Neural crest cell (in vitro differentiated cells): ENCODE data around the gene TRPC1. TPM values are rescaled to one million over a fixed set of nuclear protein-coding genes. Genes with fewer than 3 reads are reported as not detected.
A peak's percentile ranks its signal among the peaks of the same experiment; 100 is the strongest.

Source experiments
- DNase-seq: peaks from one replicate; pipeline ENCODE4 v3.0.0; 2021; ENCODE audit warnings: low read depth, mixed read lengths, low spot score
- H3K27ac Mint-ChIP-seq: one replicate; pipeline ENCODE4 v1.8.0; 2021; ENCODE audit warnings: mild to moderate bottlenecking, mixed read lengths; ENCODE audit not compliant: unreplicated experiment
- H3K27me3 Mint-ChIP-seq: 2 replicates; pipeline ENCODE4 v1.8.0; 2021; ENCODE audit warnings: low read depth, mild to moderate bottlenecking, mixed read lengths
- H3K36me3 Mint-ChIP-seq: 2 replicates; pipeline ENCODE4 v1.8.0; 2021; ENCODE audit warnings: low read depth, mild to moderate bottlenecking, mixed read lengths
- H3K4me1 Mint-ChIP-seq: 2 replicates; pipeline ENCODE4 v1.8.0; 2021; ENCODE audit warnings: mixed read lengths
- H3K4me3 Mint-ChIP-seq: one replicate; pipeline ENCODE4 v1.8.0; 2021; ENCODE audit warnings: mild to moderate bottlenecking, mixed read lengths
- H3K9me3 Mint-ChIP-seq: 2 replicates; pipeline ENCODE4 v1.8.0; 2021; ENCODE audit warnings: mixed read lengths
- CTCF ChIP-seq: fragments of 200-600 bp; sonication (generic); conservative IDR thresholded peaks from 2 replicates; pipeline ENCODE4 v1.5.0; 2021; ENCODE audit warnings: antibody characterized with exemption, mild to moderate bottlenecking
- total RNA-seq: library from RNA; stranded (reverse); gene quantifications from 2 replicates; pipeline ENCODE4 v1.2.1, GENCODE V29; 2021

TRPC1 gene
- total RNA-seq, 1 donor from 2014 or later = 14.8 TPM

- H3K27me3 Mint-ChIP-seq = no peaks in the 10 kb centered on the region
- no peak for DNase-seq
- no peak overlapping the region for H3K4me3 Mint-ChIP-seq
- no peak for TF ChIP-seq CTCF
- H3K9me3 Mint-ChIP-seq = peaks cover 2% of the 10 kb centered on the region
- H3K4me1 Mint-ChIP-seq = no peaks in the 10 kb centered on the region
- H3K27ac Mint-ChIP-seq = no peak overlapping the region
- peaks cover 4% of the 10 kb centered on the region for H3K36me3 Mint-ChIP-seq
Observed at GRCh38 chr3:142716102-142716501, 7.7 kb upstream of the TRPC1 start.

- peaks cover 6% of the 10 kb centered on the region for H3K36me3 Mint-ChIP-seq
- H3K27me3 Mint-ChIP-seq = no peaks in the 10 kb centered on the region
- DNase-seq = no peak
- H3K4me1 Mint-ChIP-seq = peaks cover 18% of the 10 kb centered on the region
- peak overlapping the region; percentile 90 for H3K4me3 Mint-ChIP-seq
- H3K9me3 Mint-ChIP-seq = peaks cover 7% of the 10 kb centered on the region
- TF ChIP-seq CTCF = no peak
- no peak overlapping the region for H3K27ac Mint-ChIP-seq
Observed at GRCh38 chr3:142723665-142723967, 218 bp upstream of the TRPC1 start.

- no peak for DNase-seq
- peaks cover 18% of the 10 kb centered on the region for H3K4me1 Mint-ChIP-seq
- peaks cover 6% of the 10 kb centered on the region for H3K36me3 Mint-ChIP-seq
- TF ChIP-seq CTCF = peak; percentile 23
- peak overlapping the region; percentile 93 for H3K4me3 Mint-ChIP-seq
- H3K27ac Mint-ChIP-seq = peak overlapping the region; percentile 97
- no peaks in the 10 kb centered on the region for H3K27me3 Mint-ChIP-seq
- peaks cover 4% of the 10 kb centered on the region for H3K9me3 Mint-ChIP-seq
Observed at GRCh38 chr3:142724682-142725356, 985 bp downstream of the TRPC1 start.

GRCh38 chr3:142725357-142725739 is 1.5 kb downstream of the TRPC1 start:
- Mint-ChIP-seq H3K9me3 (peaks cover 4% of the 10 kb centered on the region), H3K27ac (no peak overlapping the region), H3K36me3 (peaks cover 6% of the 10 kb centered on the region), H3K27me3 (no peaks in the 10 kb centered on the region), H3K4me3 (peak overlapping the region; percentile 93), H3K4me1 (peaks cover 18% of the 10 kb centered on the region)
- DNase-seq = no peak
- TF ChIP-seq CTCF = no peak

GRCh38 chr3:142726017-142726416 is 2.2 kb downstream of the TRPC1 start:
- peaks cover 18% of the 10 kb centered on the region for H3K4me1 Mint-ChIP-seq
- no peak for DNase-seq
- H3K4me3 Mint-ChIP-seq = peak overlapping the region; percentile 20
- H3K9me3 Mint-ChIP-seq = peaks cover 4% of the 10 kb centered on the region
- no peak overlapping the region for H3K27ac Mint-ChIP-seq
- H3K36me3 Mint-ChIP-seq = peaks cover 6% of the 10 kb centered on the region
- no peaks in the 10 kb centered on the region for H3K27me3 Mint-ChIP-seq
- no peak for TF ChIP-seq CTCF

GRCh38 chr3:142732066-142732465 is 8.2 kb downstream of the TRPC1 start:
- Mint-ChIP-seq H3K27ac (no peak overlapping the region), H3K27me3 (no peaks in the 10 kb centered on the region), H3K9me3 (no peaks in the 10 kb centered on the region), H3K36me3 (peaks cover 3% of the 10 kb centered on the region), H3K4me1 (peaks cover 14% of the 10 kb centered on the region), H3K4me3 (no peak overlapping the region)
- no peak for DNase-seq
- no peak for TF ChIP-seq CTCF
